Endothelial cell (in vitro differentiated cells): Measurements from ENCODE around the gene CBFA2T3. TPM values are rescaled to one million over a fixed set of nuclear protein-coding genes. Genes with fewer than 3 reads are reported as not detected.

Experiments used
- DNase-seq: peaks from one replicate; pipeline ENCODE4 v3.0.0; 2021; ENCODE audit warnings: low spot score
- H3K27ac Mint-ChIP-seq: one replicate; pipeline ENCODE4 v1.8.0; 2021; ENCODE audit warnings: mixed read lengths, inconsistent platforms; ENCODE audit not compliant: unreplicated experiment
- H3K27me3 Mint-ChIP-seq: one replicate; pipeline ENCODE4 v1.8.0; 2021; ENCODE audit warnings: mild to moderate bottlenecking, moderate library complexity, mixed read lengths, inconsistent platforms; ENCODE audit not compliant: unreplicated experiment
- H3K36me3 Mint-ChIP-seq: one replicate; pipeline ENCODE4 v1.8.0; 2021; ENCODE audit warnings: mild to moderate bottlenecking, low read depth, mixed read lengths, inconsistent platforms; ENCODE audit not compliant: unreplicated experiment
- H3K4me1 Mint-ChIP-seq: one replicate; pipeline ENCODE4 v1.8.0; 2021; ENCODE audit warnings: mild to moderate bottlenecking, mixed read lengths, inconsistent platforms; ENCODE audit not compliant: unreplicated experiment
- H3K4me3 Mint-ChIP-seq: one replicate; pipeline ENCODE4 v1.8.0; 2021; ENCODE audit warnings: mild to moderate bottlenecking, mixed read lengths, inconsistent platforms; ENCODE audit not compliant: unreplicated experiment
- H3K9me3 Mint-ChIP-seq: one replicate; pipeline ENCODE4 v1.8.0; 2021; ENCODE audit warnings: mixed read lengths, inconsistent platforms; ENCODE audit not compliant: unreplicated experiment
- CTCF ChIP-seq: fragments of 200-600 bp; sonication (generic); IDR thresholded peaks from one replicate; pipeline ENCODE4 v1.5.0; 2021; ENCODE audit warnings: antibody characterized with exemption; ENCODE audit not compliant: unreplicated experiment
- total RNA-seq: library from RNA; stranded (reverse); fragmentation: NEBNext Ultra II Directional; extraction: Animal tissue kit (Norgen Biotek cat#: 25700); gene quantifications from one replicate; pipeline ENCODE4 v1.2.1, GENCODE V29; 2021; ENCODE audit not compliant: unreplicated experiment

Gene CBFA2T3
- total RNA-seq, 1 donor from 2014 or later, result 1.6 TPM

DNA sequence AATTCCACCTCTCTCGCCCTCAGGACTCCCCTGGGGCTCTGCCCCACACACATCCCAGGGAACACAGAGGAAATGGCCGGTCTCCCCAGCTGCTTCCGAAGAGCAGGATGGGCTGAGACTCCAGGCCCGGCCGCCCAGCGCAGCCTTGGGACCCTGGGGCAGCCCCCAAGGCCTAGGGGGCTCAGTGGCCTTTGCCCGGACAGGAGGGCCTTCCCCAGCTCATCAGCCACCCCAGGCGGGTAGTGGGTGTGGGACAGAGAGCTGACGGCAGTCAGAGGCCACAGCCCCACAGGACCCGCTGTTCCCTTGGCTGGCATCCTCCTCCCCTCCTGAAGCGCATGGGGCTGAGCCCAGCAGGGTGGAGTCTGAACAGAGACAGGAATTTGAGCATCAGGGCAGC is 6.2 kb upstream of the CBFA2T3 start:
- no peak for DNase-seq
- no peaks in the 10 kb centered on the region for H3K9me3 Mint-ChIP-seq
- no peak overlapping the region for H3K27ac Mint-ChIP-seq
- H3K36me3 Mint-ChIP-seq, result no peaks in the 10 kb centered on the region
- H3K27me3 Mint-ChIP-seq, result peaks cover 1% of the 10 kb centered on the region
- H3K4me3 Mint-ChIP-seq, result no peak overlapping the region
- no peaks in the 10 kb centered on the region for H3K4me1 Mint-ChIP-seq
- no peak for TF ChIP-seq CTCF

GRCh38 chr16:88982286-88983084 is 5.5 kb upstream of the CBFA2T3 start:
- H3K4me1 Mint-ChIP-seq, result no peaks in the 10 kb centered on the region
- H3K36me3 Mint-ChIP-seq, result no peaks in the 10 kb centered on the region
- no peak overlapping the region for H3K4me3 Mint-ChIP-seq
- H3K27ac Mint-ChIP-seq, result no peak overlapping the region
- no peak for DNase-seq
- peaks cover 1% of the 10 kb centered on the region for H3K27me3 Mint-ChIP-seq
- H3K9me3 Mint-ChIP-seq, result no peaks in the 10 kb centered on the region
- TF ChIP-seq CTCF, result no peak

DNA sequence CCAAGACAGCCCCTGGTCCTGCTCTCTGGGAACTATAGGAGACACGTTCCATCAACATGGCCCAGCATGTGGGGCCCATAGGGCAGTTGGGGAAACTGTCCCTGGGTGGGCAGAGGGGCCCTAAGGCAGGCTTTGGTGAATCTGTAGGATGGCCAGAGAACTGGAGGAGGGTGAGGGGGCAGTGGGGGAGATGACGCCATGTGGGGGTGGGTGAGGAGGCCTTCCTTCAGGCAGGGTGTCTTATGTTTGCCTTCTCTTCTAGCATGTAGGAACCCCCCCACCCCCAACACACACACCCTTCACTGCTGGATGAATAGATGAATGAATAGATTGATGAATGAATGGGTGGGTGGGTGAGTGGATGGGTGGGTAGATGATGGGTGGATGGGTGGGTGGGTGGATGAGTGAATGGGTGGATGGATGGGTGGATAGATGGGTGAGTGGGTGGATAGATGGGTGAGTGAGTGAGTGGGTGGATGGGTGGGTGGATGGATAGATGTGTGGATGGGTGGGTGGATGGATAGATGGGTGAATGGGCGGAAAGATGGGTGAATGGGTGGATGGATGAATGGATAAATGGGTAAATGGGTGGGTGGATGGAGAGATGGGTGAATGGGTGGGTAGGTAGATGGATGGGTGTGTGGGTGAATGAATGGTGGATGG is 2.5 kb upstream of the CBFA2T3 start:
- no peak for DNase-seq
- Mint-ChIP-seq H3K36me3 (no peaks in the 10 kb centered on the region), H3K9me3 (no peaks in the 10 kb centered on the region), H3K27me3 (peaks cover 6% of the 10 kb centered on the region), H3K4me1 (peaks cover 2% of the 10 kb centered on the region), H3K4me3 (no peak overlapping the region), H3K27ac (no peak overlapping the region)
- TF ChIP-seq CTCF, result no peak

- Mint-ChIP-seq H3K4me3 (no peak overlapping the region), H3K27me3 (peaks cover 6% of the 10 kb centered on the region), H3K9me3 (no peaks in the 10 kb centered on the region)
Observed at GRCh38 chr16:88978608-88979346, 1.8 kb upstream of the CBFA2T3 start.

More at GRCh38 chr16:88978608-88979346, 1.8 kb upstream of the CBFA2T3 start:
- H3K4me1 Mint-ChIP-seq, result peaks cover 2% of the 10 kb centered on the region
- H3K27ac Mint-ChIP-seq, result no peak overlapping the region
- H3K36me3 Mint-ChIP-seq, result no peaks in the 10 kb centered on the region
- TF ChIP-seq CTCF, result no peak
- no peak for DNase-seq
